HepG2 (cell line): Measurements from ENCODE around the gene FAM171A2. TPM values are rescaled to one million over a fixed set of nuclear protein-coding genes. Genes with fewer than 3 reads are reported as not detected.
A peak's percentile ranks its signal among the peaks of the same experiment; 100 is the strongest.

Source experiments
- CBX5 ChIP-seq: sonication (generic); formaldehyde crosslinking; IDR thresholded peaks from 2 replicates; pipeline ENCODE4 v1.4.0; 2020; ENCODE audit warnings: missing genetic modification reagents, borderline replicate concordance
- CREB1 ChIP-seq, 2 experiments: fragments of 450-650 bp in 1 of 2; IDR thresholded peaks; 2 replicates each; pipeline ENCODE4 v1.6.1; 2016 to 2017; ENCODE audit warnings: control low read depth in 1 of 2, mild to moderate bottlenecking in 1 of 2, missing compliant biosample characterization in 1 of 2, missing genetic modification characterization in 1 of 2
- FIP1L1 ChIP-seq: fragments of 200-400 bp; formaldehyde crosslinking; IDR thresholded peaks from 2 replicates; pipeline ENCODE4 v1.6.1; 2018; ENCODE audit warnings: low read depth, mild to moderate bottlenecking, low read length, moderate library complexity, borderline replicate concordance; ENCODE audit not compliant: insufficient read depth
- FOXP1 ChIP-seq, 2 experiments: fragments of 450-650 bp in 1 of 2; IDR thresholded peaks; 2 replicates each; pipeline ENCODE4 v1.6.1; 2017 to 2018; ENCODE audit warnings: antibody characterized with exemption in 1 of 2
- GATAD2A ChIP-seq: IDR thresholded peaks from 2 replicates; pipeline ENCODE4 v1.6.1; 2016
- KDM6A ChIP-seq: IDR thresholded peaks from 2 replicates; pipeline ENCODE4 v1.6.1; 2016; ENCODE audit warnings: low read depth
- KMT2A ChIP-seq: sonication (generic); formaldehyde crosslinking; IDR thresholded peaks from 2 replicates; pipeline ENCODE4 v1.4.0; 2020; ENCODE audit warnings: missing genetic modification reagents
- MAFK ChIP-seq, 2 experiments: IDR thresholded peaks in 1 of 2; conservative IDR thresholded peaks in 1 of 2; 2 replicates each; pipeline ENCODE4 v1.6.1; 2011; ENCODE audit warnings: improper control_type of control experiment in 2 of 2, low read length in 2 of 2
- MED8 ChIP-seq: sonication (generic); formaldehyde crosslinking; IDR thresholded peaks from 2 replicates; pipeline ENCODE4 v1.8.1; 2023; ENCODE audit warnings: mild to moderate bottlenecking, missing genetic modification reagents; ENCODE audit not compliant: insufficient replicate concordance
- NFATC3 ChIP-seq: sonication (generic); formaldehyde crosslinking; IDR thresholded peaks from 2 replicates; pipeline ENCODE4 v1.5.1; 2020; ENCODE audit warnings: mild to moderate bottlenecking, missing genetic modification reagents
- NFE2 ChIP-seq: sonication (generic); formaldehyde crosslinking; IDR thresholded peaks from 2 replicates; pipeline ENCODE4 v1.4.0; 2020; ENCODE audit warnings: missing genetic modification reagents
- NONO ChIP-seq, 2 experiments: fragments of 450-650 bp in 1 of 2; sonication (generic) in 1 of 2; formaldehyde crosslinking in 1 of 2; IDR thresholded peaks in 1 of 2; conservative IDR thresholded peaks in 1 of 2; 2 replicates each; pipeline versions ENCODE4 v1.6.1 to v1.8.0; 2017 to 2022; ENCODE audit warnings: mild to moderate bottlenecking in 1 of 2, missing genetic modification reagents in 1 of 2, moderate library complexity in 1 of 2
- RORA ChIP-seq: sonication (generic); formaldehyde crosslinking; IDR thresholded peaks from 2 replicates; pipeline ENCODE4 v1.5.0; 2020; ENCODE audit warnings: mild to moderate bottlenecking, missing genetic modification reagents, moderate library complexity
- SMC3 ChIP-seq: IDR thresholded peaks from 2 replicates; pipeline ENCODE4 v1.6.1; 2011; ENCODE audit warnings: low read length, improper control_type of control experiment
- ZEB1 ChIP-seq: IDR thresholded peaks from 2 replicates; pipeline ENCODE4 v1.6.1; 2012; ENCODE audit warnings: mild to moderate bottlenecking, low read depth, inconsistent platforms; ENCODE audit not compliant: insufficient replicate concordance
- ZMYM4 ChIP-seq: sonication (generic); formaldehyde crosslinking; IDR thresholded peaks from 2 replicates; pipeline ENCODE4 v1.8.1; 2023; ENCODE audit warnings: mild to moderate bottlenecking, missing genetic modification reagents
- ZNF121 ChIP-seq: sonication (generic); formaldehyde crosslinking; IDR thresholded peaks from 2 replicates; pipeline ENCODE4 v1.5.0; 2020; ENCODE audit warnings: mild to moderate bottlenecking, missing genetic modification reagents
- ZNF235 ChIP-seq: sonication (generic); formaldehyde crosslinking; IDR thresholded peaks from 2 replicates; pipeline ENCODE4 v1.8.1; 2023; ENCODE audit warnings: mild to moderate bottlenecking, missing genetic modification reagents, borderline replicate concordance
- ZNF292 ChIP-seq: sonication (generic); formaldehyde crosslinking; IDR thresholded peaks from 2 replicates; pipeline ENCODE4 v1.8.1; 2022; ENCODE audit warnings: mild to moderate bottlenecking, low read depth, missing genetic modification reagents, borderline replicate concordance
- ZNF337 ChIP-seq: sonication (generic); formaldehyde crosslinking; IDR thresholded peaks from 2 replicates; pipeline ENCODE4 v1.5.1; 2020; ENCODE audit warnings: missing genetic modification reagents, low read depth, mild to moderate bottlenecking, borderline replicate concordance
- ZNF350 ChIP-seq: sonication (generic); formaldehyde crosslinking; IDR thresholded peaks from 2 replicates; pipeline ENCODE4 v1.4.0; 2020; ENCODE audit warnings: mild to moderate bottlenecking, low read depth, missing genetic modification reagents, borderline replicate concordance
- ZNF432 ChIP-seq: sonication (generic); formaldehyde crosslinking; IDR thresholded peaks from 2 replicates; pipeline ENCODE4 v1.5.0; 2020; ENCODE audit warnings: missing genetic modification reagents, mild to moderate bottlenecking, borderline replicate concordance
- ZNF446 ChIP-seq: sonication (generic); formaldehyde crosslinking; IDR thresholded peaks from 2 replicates; pipeline ENCODE4 v1.5.0; 2020; ENCODE audit warnings: mild to moderate bottlenecking, missing genetic modification reagents
- ZNF549 ChIP-seq: sonication (generic); formaldehyde crosslinking; IDR thresholded peaks from 2 replicates; pipeline ENCODE4 v1.5.0; 2020; ENCODE audit warnings: missing genetic modification reagents
- ZNF556 ChIP-seq: sonication (generic); formaldehyde crosslinking; IDR thresholded peaks from 2 replicates; pipeline ENCODE4 v1.4.0; 2020; ENCODE audit warnings: mild to moderate bottlenecking, missing genetic modification reagents, borderline replicate concordance
- ZNF598 ChIP-seq: sonication (generic); formaldehyde crosslinking; IDR thresholded peaks from 2 replicates; pipeline ENCODE4 v1.5.1; 2020; ENCODE audit warnings: mild to moderate bottlenecking, missing genetic modification reagents, borderline replicate concordance
- polyA plus RNA-seq, 8 experiments: library from polyadenylated mRNA; depleted of rRNA in 3 of 8; stranded (reverse) in 7 of 8; unstranded in 1 of 8; fragments of >200 nt; fragmentation: Illumina TruSeq in 4 of 8; extraction: Trizol in 4 of 8; gene quantifications; 2 replicates each; pipeline versions ENCODE4 v1.2.1 to v1.2.3, GENCODE V29; 2011 to 2016; ENCODE audit warnings: low read depth in 4 of 8, missing spikeins in 1 of 8, mixed read lengths in 1 of 8; ENCODE audit not compliant: insufficient read depth in 1 of 8
- total RNA-seq, 5 experiments: library from RNA; depleted of rRNA; stranded (reverse); fragments of >200 nt; fragmentation: Illumina TruSeq; extraction: Trizol; gene quantifications; 2 replicates each; pipeline ENCODE4 v1.2.3, GENCODE V29; 2016; ENCODE audit warnings: low read depth in 1 of 5
- TF ChIP-seq, protein P1 (sequence below): sonication (generic); formaldehyde crosslinking; conservative IDR thresholded peaks from 2 replicates; pipeline ENCODE4 v1.8.1; 2023; ENCODE audit warnings: missing genetic modification reagents
- TF ChIP-seq, protein P2 (sequence below): sonication (generic); formaldehyde crosslinking; IDR thresholded peaks from 2 replicates; pipeline ENCODE4 v1.4.0; 2020; ENCODE audit warnings: missing genetic modification reagents; ENCODE audit errors: not compliant biosample characterization

FAM171A2 gene
- total and polyA plus RNA-seq, 2 of the 13 experiments (the other 11 are each of a cell fraction or from before 2014, with no cell fraction given), result 1.8 to 3.6 TPM

- TF ChIP-seq ZNF598 (no peak), SMC3 (no peak), ZNF432 (CRISPR knock-in tag) (no peak), FIP1L1 (no peak), KMT2A (CRISPR knock-in tag) (no peak), NONO (IDR thresholded peaks at IDR 0.05) (no peak), NONO (CRISPR knock-in tag; conservative IDR thresholded peaks at IDR 0.05) (peak; percentile 50; the same call in 1 of the 2 replicates), ZNF556 (CRISPR knock-in tag) (0 out of 2 replicates have a peak, but pooled peaks have one; percentile 19), RORA (no peak), ZNF549 (no peak), GATAD2A (CRISPR knock-in tag) (no peak), NFATC3 (CRISPR knock-in tag) (no peak), ZEB1 (peak; percentile 58), CBX5 (CRISPR knock-in tag) (0 out of 2 replicates have a peak, but pooled peaks have one; percentile 23), ZNF121 (no peak), ZNF235 (CRISPR knock-in tag) (no peak), ZNF350 (CRISPR knock-in tag) (no peak), ZNF337 (CRISPR knock-in tag) (no peak), FOXP1 (IDR thresholded peaks at IDR 0.05) (no peak), FOXP1 (CRISPR knock-in tag; IDR thresholded peaks at IDR 0.05) (no peak), MED8 (CRISPR knock-in tag) (no peak), KDM6A (CRISPR knock-in tag) (no peak), ZNF446 (no peak), ZMYM4 (CRISPR knock-in tag) (peak; percentile 48; the same call in 1 of the 2 replicates), CREB1 (IDR thresholded peaks at IDR 0.05) (no peak), CREB1 (CRISPR knock-in tag; IDR thresholded peaks at IDR 0.05) (no peak), MAFK (conservative IDR thresholded peaks at IDR 0.05 in 1 of 2, IDR thresholded peaks at IDR 0.05 in 1 of 2; ENCODE audit: low read length in 2 of 2) (no peak), ZNF292 (peak; percentile 43; the same call in 1 of the 2 replicates), NFE2 (no peak)
- TF ChIP-seq, protein P1, sequence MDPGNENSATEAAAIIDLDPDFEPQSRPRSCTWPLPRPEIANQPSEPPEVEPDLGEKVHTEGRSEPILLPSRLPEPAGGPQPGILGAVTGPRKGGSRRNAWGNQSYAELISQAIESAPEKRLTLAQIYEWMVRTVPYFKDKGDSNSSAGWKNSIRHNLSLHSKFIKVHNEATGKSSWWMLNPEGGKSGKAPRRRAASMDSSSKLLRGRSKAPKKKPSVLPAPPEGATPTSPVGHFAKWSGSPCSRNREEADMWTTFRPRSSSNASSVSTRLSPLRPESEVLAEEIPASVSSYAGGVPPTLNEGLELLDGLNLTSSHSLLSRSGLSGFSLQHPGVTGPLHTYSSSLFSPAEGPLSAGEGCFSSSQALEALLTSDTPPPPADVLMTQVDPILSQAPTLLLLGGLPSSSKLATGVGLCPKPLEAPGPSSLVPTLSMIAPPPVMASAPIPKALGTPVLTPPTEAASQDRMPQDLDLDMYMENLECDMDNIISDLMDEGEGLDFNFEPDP (CRISPR knock-in tag), result no peak
- TF ChIP-seq, protein P2, sequence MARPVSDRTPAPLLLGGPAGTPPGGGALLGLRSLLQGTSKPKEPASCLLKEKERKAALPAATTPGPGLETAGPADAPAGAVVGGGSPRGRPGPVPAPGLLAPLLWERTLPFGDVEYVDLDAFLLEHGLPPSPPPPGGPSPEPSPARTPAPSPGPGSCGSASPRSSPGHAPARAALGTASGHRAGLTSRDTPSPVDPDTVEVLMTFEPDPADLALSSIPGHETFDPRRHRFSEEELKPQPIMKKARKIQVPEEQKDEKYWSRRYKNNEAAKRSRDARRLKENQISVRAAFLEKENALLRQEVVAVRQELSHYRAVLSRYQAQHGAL (CRISPR knock-in tag), result no peak
Measured at GRCh38 chr17:44374306-44375195, 10.9 kb upstream of the FAM171A2 start (continued).
